H9 (cell line): ENCODE results near the gene METTL9. TPM values are rescaled to one million over a fixed set of nuclear protein-coding genes. Genes with fewer than 3 reads are reported as not detected.

Source experiments
- DNase-seq: peaks from one replicate; pipeline ENCODE4 v3.0.0-alpha.2; 2017
- H2AFZ ChIP-seq: one replicate; pipeline ENCODE4 v1.6.1; 2013; ENCODE audit warnings: mild to moderate bottlenecking, low read length, control low read depth, moderate library complexity
- H2AK5ac ChIP-seq: 2 replicates; pipeline ENCODE4 v1.6.1; 2013; ENCODE audit warnings: low read length, control low read depth, mixed read lengths; ENCODE audit not compliant: insufficient read length
- H2BK120ac ChIP-seq: one replicate; pipeline ENCODE4 v1.6.1; 2013; ENCODE audit warnings: low read depth, mild to moderate bottlenecking, low read length, control low read depth, inconsistent platforms; ENCODE audit not compliant: poor library complexity, severe bottlenecking
- H2BK12ac ChIP-seq: 2 replicates; pipeline ENCODE4 v1.6.1; 2013; ENCODE audit warnings: low read length, control low read depth, mixed read lengths, low read depth; ENCODE audit not compliant: insufficient read length
- H2BK15ac ChIP-seq: 2 replicates; pipeline ENCODE4 v1.6.1; 2013; ENCODE audit warnings: low read depth, low read length, control low read depth
- H2BK20ac ChIP-seq: one replicate; pipeline ENCODE4 v1.6.1; 2013; ENCODE audit warnings: low read depth, mild to moderate bottlenecking, low read length, control low read depth, inconsistent platforms; ENCODE audit not compliant: poor library complexity, severe bottlenecking
- H2BK5ac ChIP-seq: 2 replicates; pipeline ENCODE4 v1.6.1; 2013; ENCODE audit warnings: low read length, control low read depth, mixed read lengths; ENCODE audit not compliant: insufficient read length
- H3K14ac ChIP-seq: 2 replicates; pipeline ENCODE4 v1.6.1; 2013; ENCODE audit warnings: low read length, control low read depth; ENCODE audit not compliant: insufficient read depth
- H3K18ac ChIP-seq: 2 replicates; pipeline ENCODE4 v1.6.1; 2013; ENCODE audit warnings: low read depth, mild to moderate bottlenecking, mixed read lengths, low read length, control low read depth; ENCODE audit not compliant: insufficient read length
- H3K23ac ChIP-seq: 2 replicates; pipeline ENCODE4 v1.6.1; 2013; ENCODE audit warnings: low read length, control low read depth, mixed read lengths, low read depth; ENCODE audit not compliant: insufficient read length
- H3K23me2 ChIP-seq: 2 replicates; pipeline ENCODE4 v1.6.1; 2013; ENCODE audit warnings: low read depth, mild to moderate bottlenecking, mixed read lengths, low read length, control low read depth; ENCODE audit not compliant: insufficient read length, poor library complexity, severe bottlenecking
- H3K27ac ChIP-seq: 2 replicates; pipeline ENCODE4 v1.5.1; 2013; ENCODE audit warnings: low read length, control low read depth, mixed read lengths, low read depth; ENCODE audit not compliant: insufficient read length
- H3K27me3 ChIP-seq: 2 replicates; pipeline ENCODE4 v1.6.1; 2013; ENCODE audit warnings: low read length, control low read depth, inconsistent platforms; ENCODE audit not compliant: insufficient read depth
- H3K4ac ChIP-seq: 2 replicates; pipeline ENCODE4 v1.6.1; 2013; ENCODE audit warnings: low read depth, mild to moderate bottlenecking, control low read depth, inconsistent platforms, low read length, moderate library complexity
- H3K4me1 ChIP-seq: 2 replicates; pipeline ENCODE4 v1.6.1; 2013; ENCODE audit warnings: low read length, control low read depth, inconsistent platforms; ENCODE audit not compliant: insufficient read depth
- H3K4me2 ChIP-seq: 2 replicates; pipeline ENCODE4 v1.6.1; 2013; ENCODE audit warnings: low read length, control low read depth, mixed read lengths; ENCODE audit not compliant: insufficient read length, insufficient read depth
- H3K56ac ChIP-seq: 2 replicates; pipeline ENCODE4 v1.6.1; 2013; ENCODE audit warnings: low read depth, mild to moderate bottlenecking, mixed read lengths, low read length, control low read depth; ENCODE audit not compliant: insufficient read length
- H3K79me1 ChIP-seq: 2 replicates; pipeline ENCODE4 v1.6.1; 2013; ENCODE audit warnings: low read depth, mild to moderate bottlenecking, moderate library complexity, low read length, control low read depth, inconsistent platforms; ENCODE audit not compliant: insufficient read depth, poor library complexity, severe bottlenecking
- H3K79me2 ChIP-seq: 2 replicates; pipeline ENCODE4 v1.6.1; 2013; ENCODE audit warnings: low read length, control low read depth, inconsistent platforms; ENCODE audit not compliant: insufficient read depth
- H3K9ac ChIP-seq: 2 replicates; pipeline ENCODE4 v1.6.1; 2013; ENCODE audit warnings: low read length, control low read depth, mixed read lengths; ENCODE audit not compliant: insufficient read length; ENCODE audit errors: extremely low read depth
- H3K9me3 ChIP-seq: one replicate; pipeline ENCODE4 v1.6.1; 2013; ENCODE audit warnings: low read depth, low read length, inconsistent platforms; ENCODE audit not compliant: control insufficient read depth
- H3T11ph ChIP-seq: one replicate; pipeline ENCODE4 v1.6.1; 2013; ENCODE audit warnings: mild to moderate bottlenecking, low read length, control low read depth, inconsistent platforms
- H4K20me1 ChIP-seq: one replicate; pipeline ENCODE4 v1.6.1; 2013; ENCODE audit not compliant: control insufficient read depth, insufficient read length, insufficient read depth
- H4K5ac ChIP-seq: 2 replicates; pipeline ENCODE4 v1.6.1; 2013; ENCODE audit warnings: low read depth, mild to moderate bottlenecking, mixed read lengths, low read length, control low read depth; ENCODE audit not compliant: insufficient read length
- H4K8ac ChIP-seq: replicated peaks from 2 replicates; pipeline ENCODE4 v1.6.1; 2013; ENCODE audit warnings: low read length, control low read depth, mixed read lengths, low read depth; ENCODE audit not compliant: insufficient read length
- H4K91ac ChIP-seq: 2 replicates; pipeline ENCODE4 v1.6.1; 2013; ENCODE audit warnings: low read depth, mild to moderate bottlenecking, moderate library complexity, mixed read lengths, low read length, control low read depth; ENCODE audit not compliant: insufficient read length
- H3K27ac Mint-ChIP-seq, 3 experiments: 2 replicates in 2 of 3; 3 replicates in 1 of 3; pipeline ENCODE4 v1.8.0; 2020 to 2021; ENCODE audit warnings: mixed read lengths in 3 of 3, mild to moderate bottlenecking in 1 of 3, moderate library complexity in 1 of 3
- H3K27me3 Mint-ChIP-seq: 2 replicates; pipeline ENCODE4 v1.8.0; 2021; ENCODE audit warnings: low read depth, mild to moderate bottlenecking, moderate library complexity, mixed read lengths
- H3K36me3 Mint-ChIP-seq, 3 experiments: 2 replicates in 2 of 3; 3 replicates in 1 of 3; pipeline ENCODE4 v1.8.0; 2020 to 2021; ENCODE audit warnings: low read depth in 3 of 3, mixed read lengths in 3 of 3; ENCODE audit not compliant: insufficient read depth in 1 of 3
- H3K4me1 Mint-ChIP-seq, 2 experiments: 2 replicates each; pipeline ENCODE4 v1.8.0; 2020; ENCODE audit warnings: mixed read lengths in 2 of 2
- H3K4me3 Mint-ChIP-seq, 2 experiments: 2 replicates in 1 of 2; 3 replicates in 1 of 2; pipeline ENCODE4 v1.8.0; 2020 to 2021; ENCODE audit warnings: mild to moderate bottlenecking in 2 of 2, mixed read lengths in 2 of 2, moderate library complexity in 1 of 2
- H3K9me3 Mint-ChIP-seq, 2 experiments: 2 replicates in 1 of 2; 3 replicates in 1 of 2; pipeline ENCODE4 v1.8.0; 2020; ENCODE audit warnings: mild to moderate bottlenecking in 2 of 2, mixed read lengths in 2 of 2, moderate library complexity in 1 of 2
- CTCF ChIP-seq: fragments of 200-600 bp; sonication (generic); conservative IDR thresholded peaks from 3 replicates; pipeline ENCODE4 v1.8.0; 2021; ENCODE audit warnings: antibody characterized with exemption, mild to moderate bottlenecking
- WGBS: extraction: QIAGEN DNeasy Blood & Tissue Kit; methylation state at CpG from one replicate; pipeline ENCODE4 v1.1.7; 2013; ENCODE audit warnings: missing lambda C conversion rate, low lambda C conversion rate, mixed read lengths; ENCODE audit not compliant: insufficient read length; ENCODE audit errors: extremely low coverage; 5-methylcytosine and 5-hydroxymethylcytosine counted together
- total RNA-seq: library from RNA; stranded (reverse); gene quantifications from 2 replicates; pipeline ENCODE4 v1.2.1, GENCODE V29; 2021

METTL9 gene
- total RNA-seq, 1 experiment from 2014 or later = 108 TPM

GRCh38 chr16:21697032-21697431 lies 97.7 kb downstream of the METTL9 start:
- no peak for DNase-seq
- Histone ChIP-seq H4K5ac (no peak overlapping the region), H3K79me2 (no peaks in the 10 kb centered on the region), H3K56ac (no peak overlapping the region), H2BK5ac (no peak overlapping the region), H4K91ac (no peak overlapping the region), H3K23ac (no peak overlapping the region), H2AK5ac (no peak overlapping the region), H3K14ac (no peak overlapping the region), H4K20me1 (no peaks in the 10 kb centered on the region), H2BK12ac (no peak overlapping the region), H2BK20ac (no peak overlapping the region), H3T11ph (no peak overlapping the region), H3K4ac (no peak overlapping the region), H3K27ac (no peak overlapping the region), H2BK15ac (no peak overlapping the region), H2BK120ac (no peak overlapping the region), H3K9ac (no peak overlapping the region), H2AFZ (no peak overlapping the region), H3K18ac (no peak overlapping the region), H3K4me1 (peaks cover 2% of the 10 kb centered on the region; the same call in 1 of the 2 replicates), H3K79me1 (no peaks in the 10 kb centered on the region), H3K4me2 (no peak overlapping the region), H4K8ac (no peak overlapping the region), H3K9me3 (no peaks in the 10 kb centered on the region), H3K23me2 (no peaks in the 10 kb centered on the region), H3K27me3 (no peaks in the 10 kb centered on the region)
- Mint-ChIP-seq H3K36me3 (no peaks in the 10 kb centered on the region), H3K4me1 (peaks cover 6 to 8% of the 10 kb centered on the region in 2 experiments), H3K9me3 (no peaks in the 10 kb centered on the region), H3K27ac (no peak overlapping the region), H3K4me3 (no peak overlapping the region), H3K27me3 (no peaks in the 10 kb centered on the region)
- no CpG with 5 or more reads among the region's 5 CpGs for WGBS
- TF ChIP-seq CTCF = no peak
